GM19099 (cell line): ENCODE results near the gene DDI2.

ENCODE experiments used
- POLR2A ChIP-seq: IDR thresholded peaks from 3 replicates; pipeline ENCODE4 v1.6.1; 2011; ENCODE audit warnings: low read depth; ENCODE audit not compliant: insufficient read length; ENCODE audit errors: extremely low read depth

Gene DDI2

DNA sequence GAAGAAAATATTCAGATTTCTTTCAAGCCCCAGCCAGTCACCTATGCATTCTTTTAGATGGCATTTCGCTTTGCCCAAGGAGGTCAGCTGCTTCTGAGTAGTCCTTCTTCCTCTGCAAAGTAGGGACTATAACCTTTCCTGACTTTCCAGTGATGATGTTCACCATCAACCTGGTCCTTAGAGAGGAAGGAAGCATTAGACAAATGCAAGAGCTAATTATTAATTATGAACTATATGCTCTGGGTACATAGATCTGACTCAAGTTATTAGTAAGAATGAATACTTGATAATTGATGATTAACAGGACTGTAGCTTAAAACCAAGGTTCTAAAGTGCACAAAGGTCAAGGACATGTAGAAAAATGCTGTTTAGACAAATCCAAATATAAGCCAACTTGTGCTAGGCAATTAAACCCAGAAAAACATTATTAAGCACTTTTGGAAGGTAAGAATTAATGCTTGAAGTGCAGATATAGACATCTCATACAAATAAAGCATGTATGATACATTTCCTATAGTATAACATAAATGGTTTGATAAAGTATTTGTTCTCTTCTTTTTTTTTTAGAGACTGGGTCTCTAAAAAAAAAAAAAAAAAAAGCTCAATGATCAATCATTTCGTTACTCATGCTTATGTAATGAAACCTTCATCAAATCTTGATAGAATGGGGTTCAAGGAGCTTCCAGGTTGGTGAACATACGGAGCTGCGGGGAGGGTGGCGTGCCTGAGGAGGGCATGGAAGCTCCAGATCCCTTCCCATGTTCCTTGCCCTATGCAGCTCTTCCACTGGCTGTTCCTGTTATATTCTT is 21.2 kb upstream of the DDI2 start:
- no peak for TF ChIP-seq POLR2A

DNA sequence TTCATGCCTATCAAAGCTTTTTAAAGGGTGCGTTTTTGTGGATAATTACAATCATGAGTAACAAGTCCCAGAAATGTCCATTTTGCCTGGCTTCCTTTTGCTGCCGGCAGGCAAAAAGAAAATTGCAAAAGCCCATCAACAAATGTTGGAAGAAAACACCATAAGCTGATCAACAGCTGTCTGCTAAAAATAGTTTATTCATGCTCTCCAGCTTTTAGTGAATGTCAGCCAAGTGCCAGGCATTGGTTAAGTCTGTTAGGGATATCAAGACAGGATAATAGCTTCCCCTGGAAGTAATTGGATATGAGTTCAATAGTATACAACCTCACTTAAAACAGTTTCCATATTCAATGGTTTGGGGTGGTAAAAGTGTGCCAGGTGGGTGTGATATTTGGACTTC is 18.8 kb upstream of the DDI2 start:
- TF ChIP-seq POLR2A = no peak

DNA sequence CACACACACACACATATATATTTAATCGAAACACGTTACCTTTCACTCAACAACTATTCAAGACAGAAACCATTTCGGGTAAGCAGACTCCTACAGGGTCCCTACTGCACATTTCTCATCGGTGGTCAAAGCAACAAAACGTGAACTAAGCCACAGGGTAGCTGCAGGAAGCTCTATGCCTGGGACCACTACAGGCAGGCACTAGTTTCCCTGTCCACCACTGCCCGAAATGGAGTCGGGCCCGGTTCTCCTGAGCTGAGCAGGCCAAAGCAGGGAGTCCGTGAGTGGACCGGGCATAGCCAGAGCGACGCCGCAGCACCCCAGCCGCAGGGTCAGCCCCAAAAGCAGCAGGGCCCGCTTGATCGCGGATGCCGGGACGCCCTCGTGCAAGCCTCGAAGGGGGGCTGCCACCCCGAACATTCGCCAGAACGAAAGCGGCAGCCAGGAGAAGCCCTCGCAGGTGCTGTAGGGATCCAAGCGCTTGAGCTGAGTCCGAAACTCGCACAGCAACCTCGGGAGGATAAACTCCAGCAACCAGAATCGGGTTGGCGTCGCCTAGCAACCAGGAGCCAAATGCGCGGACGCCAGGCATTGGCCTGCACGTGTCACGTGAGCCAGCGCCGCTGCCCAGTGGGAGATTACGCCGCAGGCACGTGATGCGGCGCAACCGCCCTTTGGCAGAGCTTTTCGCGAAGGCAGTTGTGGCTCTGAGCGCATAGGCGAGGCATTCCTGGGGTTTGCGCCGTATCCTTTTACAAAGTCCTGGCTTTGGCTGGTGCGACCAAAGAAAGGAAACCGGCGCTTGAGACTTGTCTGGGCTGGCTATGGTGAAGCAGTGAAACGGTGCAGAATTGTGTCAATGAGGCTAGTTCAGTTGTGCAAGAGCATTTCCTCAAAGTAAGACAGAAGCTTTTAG is 13.9 kb upstream of the DDI2 start:
- peak; percentile 65 for TF ChIP-seq POLR2A

DNA sequence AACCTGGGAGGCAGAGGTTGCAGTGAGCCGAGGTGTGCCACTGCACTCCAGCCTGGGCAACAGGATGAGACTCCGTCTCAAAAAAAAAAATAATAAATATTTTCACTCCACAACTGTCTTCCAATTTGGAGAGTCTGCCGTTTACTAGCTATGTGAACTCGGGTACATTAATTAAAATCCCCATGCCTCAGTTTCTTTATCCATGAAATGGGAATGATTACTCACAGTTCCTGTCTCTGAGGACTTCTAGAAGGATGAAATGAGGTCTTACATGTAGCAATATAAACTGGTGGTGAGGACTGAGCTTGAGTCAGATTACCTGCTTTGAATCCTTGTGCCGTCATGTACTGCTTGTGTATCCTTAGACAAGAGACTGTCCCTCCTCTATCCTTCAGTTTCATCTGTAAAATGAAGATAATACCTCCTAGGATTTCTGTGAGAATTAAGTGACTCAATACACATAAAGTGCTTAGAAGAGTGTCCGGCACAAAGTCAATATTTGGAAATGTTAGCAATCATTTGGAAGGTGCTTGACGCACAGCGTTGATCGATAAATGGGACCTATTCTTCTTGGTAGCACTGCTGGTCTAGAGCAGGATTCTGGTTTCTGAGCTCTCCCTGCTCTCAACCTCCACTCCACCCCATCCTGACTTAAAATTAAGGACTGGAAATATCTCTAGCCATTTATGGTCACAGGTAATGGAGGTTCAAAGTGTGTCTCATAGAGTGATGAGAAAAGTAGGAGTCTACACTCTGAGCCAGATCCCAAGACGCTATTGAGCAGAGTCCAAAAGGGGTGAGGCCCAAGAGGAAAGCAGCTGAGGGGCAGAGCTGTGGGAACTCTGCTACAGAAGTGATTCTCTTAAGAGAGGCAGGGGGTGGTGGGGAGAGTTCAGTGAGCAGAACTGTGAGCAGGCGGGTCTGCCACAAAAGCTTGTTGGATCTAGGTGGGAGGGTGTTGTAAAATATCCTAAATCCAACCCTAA is 11.6 kb upstream of the DDI2 start:
- no peak for TF ChIP-seq POLR2A

DNA sequence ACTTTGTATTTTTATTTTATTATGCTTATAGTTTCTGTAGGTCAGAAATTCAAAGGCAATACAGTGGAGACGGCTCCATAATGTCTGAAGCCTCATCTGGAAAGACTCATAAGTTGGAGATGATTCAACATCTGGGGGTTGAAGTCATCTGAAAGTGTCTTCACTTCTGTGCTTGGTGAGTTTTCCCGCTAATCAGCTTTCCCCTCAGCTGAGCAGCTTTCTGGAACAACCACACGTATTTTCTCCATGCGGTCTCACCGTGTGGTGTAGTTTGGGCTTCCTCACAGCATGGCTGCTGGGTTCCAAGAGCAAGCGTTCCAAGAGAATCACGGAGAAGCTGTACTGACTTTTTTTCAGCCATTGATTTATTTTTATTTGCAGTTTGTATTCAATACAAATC is 7.6 kb upstream of the DDI2 start:
- no peak for TF ChIP-seq POLR2A

DNA sequence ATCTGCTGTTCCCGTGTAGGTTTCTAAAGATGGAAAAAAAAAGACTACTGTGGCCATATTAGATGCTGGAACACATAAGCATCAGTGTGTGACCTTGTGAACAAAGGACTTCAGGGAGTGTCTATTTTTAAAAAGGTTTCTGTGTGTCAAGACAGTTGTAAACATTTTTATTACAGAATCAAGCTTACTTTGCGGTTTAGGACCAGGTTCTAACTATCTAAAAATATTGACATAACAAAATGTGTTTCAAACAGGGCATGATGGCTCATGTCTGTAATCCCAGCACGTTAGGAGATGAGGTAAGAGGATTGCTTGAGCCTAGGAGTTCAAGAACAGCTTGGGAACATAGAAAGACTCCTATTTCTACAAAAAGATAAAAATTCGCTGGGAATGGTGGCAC is 7.1 kb upstream of the DDI2 start:
- no peak for TF ChIP-seq POLR2A

DNA sequence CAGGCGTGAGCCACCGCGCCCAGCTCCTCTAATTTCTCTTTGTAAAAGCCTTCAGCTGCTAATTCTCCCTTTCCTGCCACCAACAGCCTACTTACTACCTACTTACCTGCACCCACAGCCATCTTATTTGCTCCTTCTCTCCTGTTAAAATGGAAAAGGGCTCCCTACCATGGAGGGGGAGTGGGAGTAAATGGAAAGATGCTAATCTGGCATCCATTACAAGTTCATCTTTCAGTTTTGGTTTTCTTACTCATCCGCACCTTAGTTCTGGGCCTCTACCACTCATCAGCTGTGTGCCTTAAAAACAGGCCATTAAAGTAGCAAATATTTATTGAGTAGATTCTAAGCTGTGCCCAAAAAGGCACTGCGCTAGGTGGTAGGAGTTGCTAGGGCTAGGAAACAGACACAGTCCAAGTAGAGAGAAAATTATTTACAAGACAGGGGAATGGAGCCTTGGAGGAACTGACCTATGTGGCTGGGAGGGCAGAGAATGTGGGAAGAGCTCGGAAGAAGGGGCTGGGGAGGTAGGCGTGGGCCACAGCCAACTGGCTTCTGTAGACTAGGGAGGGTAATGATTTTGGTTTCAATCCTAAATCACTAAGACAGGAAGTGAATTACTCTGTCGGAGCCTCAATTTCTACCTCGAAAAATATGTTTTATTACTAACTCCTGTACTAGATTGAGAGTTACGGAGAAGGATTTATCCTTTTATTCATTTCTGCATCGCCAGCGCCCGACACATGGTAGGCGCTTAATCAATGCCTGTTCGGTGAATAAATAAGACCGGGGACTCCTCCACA is 685 bp upstream of the DDI2 start:
- no peak for TF ChIP-seq POLR2A

DNA sequence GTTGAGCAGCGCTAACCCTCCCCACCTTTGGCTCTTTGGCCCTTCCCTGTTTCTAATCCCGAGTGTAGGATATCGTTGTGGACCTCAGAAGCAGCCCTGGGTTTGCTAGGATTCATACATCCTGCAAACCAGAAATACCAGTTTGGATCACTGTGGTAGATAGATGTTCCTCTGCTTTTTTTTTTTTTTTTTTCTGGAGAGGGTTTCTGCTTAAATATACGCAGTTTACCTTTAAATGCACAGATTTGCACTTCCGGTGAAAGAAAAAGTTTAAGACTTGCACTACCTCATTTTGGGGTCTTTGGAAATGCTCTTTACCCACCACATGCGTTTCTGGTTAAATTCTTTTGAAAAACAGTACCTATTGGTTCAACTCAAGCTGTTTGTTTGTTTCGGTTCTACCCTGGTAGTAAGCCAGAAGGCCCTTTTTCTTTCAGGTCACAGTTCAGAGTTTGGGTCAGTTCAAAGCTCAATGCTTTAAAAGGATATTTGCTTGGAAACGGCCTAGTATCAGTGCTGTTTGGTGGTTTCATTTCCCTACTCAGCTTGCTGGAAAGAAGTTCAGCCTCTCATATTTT is 908 bp downstream of the DDI2 start:
- no peak for TF ChIP-seq POLR2A

DNA sequence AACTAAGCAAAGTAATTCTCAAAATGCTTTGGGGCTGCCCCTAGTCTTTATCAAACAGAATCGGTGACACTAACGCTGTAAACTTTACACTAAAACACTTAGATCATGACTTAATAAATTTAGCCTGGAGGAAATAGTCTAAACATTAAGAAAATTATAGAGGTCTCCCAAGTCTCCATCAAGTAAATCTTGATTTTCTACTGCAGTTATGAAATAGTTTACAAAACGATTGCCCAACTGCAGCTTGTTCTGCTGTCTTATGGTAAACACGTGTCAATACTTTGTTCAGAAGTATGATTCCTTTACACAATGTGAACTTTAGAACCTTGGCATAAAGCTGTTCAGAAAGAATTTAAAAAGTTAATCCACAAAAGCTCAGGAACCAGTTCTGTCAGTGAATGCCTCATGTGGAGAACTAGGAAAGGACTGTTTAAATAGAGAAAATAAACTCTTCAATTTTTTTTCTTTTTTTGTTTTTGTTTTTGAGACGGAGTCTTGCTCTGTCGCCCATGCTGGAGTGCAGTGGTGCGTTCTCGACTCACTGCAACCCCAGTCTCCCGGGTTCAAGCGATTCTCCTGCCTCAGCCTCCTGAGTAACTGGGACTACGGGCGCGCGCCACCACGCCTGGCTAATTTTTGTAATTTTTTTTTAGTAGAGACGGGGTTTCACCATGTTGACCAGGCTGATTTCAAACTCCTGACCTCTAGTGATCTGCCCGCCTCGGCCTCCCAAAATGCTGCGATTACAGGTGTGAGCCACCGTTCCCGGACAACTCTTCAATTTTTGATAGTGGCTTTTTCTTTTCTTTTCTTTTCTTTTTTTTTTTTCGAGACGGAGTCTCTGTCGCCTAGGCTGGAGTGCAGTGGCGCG is 1.6 kb downstream of the DDI2 start:
- TF ChIP-seq POLR2A = no peak

DNA sequence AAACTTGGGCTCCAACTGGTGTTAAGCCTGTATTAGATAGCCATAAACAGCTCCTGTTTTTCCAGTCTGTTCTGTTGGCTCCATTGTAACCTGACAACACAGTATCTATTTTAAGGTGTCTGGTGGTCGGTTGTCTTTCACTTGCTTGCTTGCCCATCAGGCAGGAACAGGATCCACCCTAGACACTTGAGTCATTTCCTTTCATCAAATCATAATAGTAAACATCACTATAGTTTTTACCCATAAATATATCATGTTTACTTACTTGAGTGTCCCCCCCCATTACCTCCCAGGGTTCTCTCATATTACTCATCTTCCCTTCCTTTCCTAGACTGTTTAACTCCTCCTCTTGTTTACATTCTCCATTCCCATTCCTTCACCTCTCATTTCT is 2.9 kb downstream of the DDI2 start:
- no peak for TF ChIP-seq POLR2A

DNA sequence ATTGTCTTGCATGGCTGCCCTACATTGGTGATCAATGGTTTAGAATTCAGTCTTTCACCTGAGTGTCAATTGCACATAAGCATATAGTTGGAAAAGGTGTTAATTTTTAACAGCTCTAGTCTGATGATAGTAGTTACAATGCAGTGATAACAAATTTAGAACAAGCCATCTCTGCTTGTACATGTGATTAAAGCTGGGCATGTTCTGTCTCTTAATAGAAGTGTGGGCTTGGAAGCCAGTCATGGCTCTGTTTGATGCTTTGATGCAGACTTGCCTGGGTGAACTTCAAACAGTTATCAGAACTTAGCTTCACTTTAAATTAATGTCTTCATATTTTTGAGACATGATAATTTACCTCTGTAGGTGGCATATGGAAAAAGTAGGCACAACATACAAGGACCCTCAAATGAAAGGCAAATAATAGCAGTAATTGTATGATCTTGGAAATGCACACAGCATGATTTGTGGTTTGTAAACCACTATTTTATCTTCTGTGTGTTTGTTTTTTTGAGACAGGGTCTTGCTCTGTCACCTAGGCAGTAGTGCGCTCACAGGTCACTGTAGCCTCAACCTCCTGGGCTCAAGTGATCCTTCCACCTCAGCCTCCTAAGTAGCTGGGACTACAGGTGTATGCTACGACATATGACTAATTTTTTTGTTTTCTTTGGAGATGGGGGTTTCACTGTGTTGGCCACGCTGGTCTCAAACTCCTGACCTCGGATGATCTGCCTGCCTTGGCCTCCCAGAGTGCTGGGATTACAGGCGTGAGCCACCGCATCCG is 3.8 kb downstream of the DDI2 start:
- TF ChIP-seq POLR2A = no peak

DNA sequence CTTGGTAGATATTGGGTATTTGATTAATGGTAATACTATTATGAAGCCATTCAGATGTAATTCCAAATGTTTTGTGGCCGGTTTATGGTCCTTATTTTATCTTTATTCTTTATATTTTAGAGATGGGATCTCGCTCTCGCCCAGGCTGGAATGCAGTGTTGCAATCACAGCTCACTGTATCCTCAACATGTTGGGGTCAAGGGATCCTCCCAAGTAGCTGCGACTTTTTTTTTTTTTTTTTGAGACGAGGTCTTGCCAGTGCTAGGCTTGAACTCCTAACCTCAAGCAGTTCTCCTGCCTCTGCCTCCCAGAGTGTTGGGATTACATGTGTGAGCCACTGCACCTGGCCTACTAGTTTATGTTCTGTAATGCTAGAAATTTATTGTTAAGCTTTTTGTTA is 4.7 kb downstream of the DDI2 start:
- TF ChIP-seq POLR2A = no peak
